Uterus (tissue), 4 donors: ENCODE data around the gene LILRA5. TPM values are rescaled to one million over a fixed set of nuclear protein-coding genes. Genes with fewer than 3 reads are reported as not detected.
"Not testable (repeated sequence)": the region's sequence is repeated elsewhere in the genome, so short reads cannot be mapped to it uniquely, and the experiment has no call there.

Experiments used
- DNase-seq, 2 donors: peaks; one replicate each; pipeline ENCODE4 v3.0.0-alpha.2; 2019 to 2020
- H3K27ac ChIP-seq, 2 donors: fragments of 200-600 bp; sonication (generic); 1 replicate in 1 of 2; 2 replicates in 1 of 2; pipeline ENCODE4 v1.5.1; 2016 to 2018
- H3K27me3 ChIP-seq, 2 donors: fragments of 200-600 bp; sonication (generic); one replicate each; pipeline ENCODE4 v1.5.1; 2018 to 2019; ENCODE audit warnings: control low read depth in 1 of 2
- H3K36me3 ChIP-seq, 2 donors: fragments of 200-600 bp; sonication (generic); one replicate each; pipeline ENCODE4 v1.5.1; 2019; ENCODE audit warnings: control low read depth in 1 of 2
- H3K4me1 ChIP-seq, 2 donors: fragments of 200-600 bp; sonication (generic); one replicate each; pipeline ENCODE4 v1.5.1; 2018 to 2019; ENCODE audit warnings: control low read depth in 1 of 2
- H3K4me3 ChIP-seq, 2 donors: fragments of 200-600 bp; sonication (generic); 1 replicate in 1 of 2; 2 replicates in 1 of 2; pipeline ENCODE4 v1.5.1; 2018 to 2019; ENCODE audit warnings: mild to moderate bottlenecking in 1 of 2
- H3K9me3 ChIP-seq, 2 donors: fragments of 200-600 bp; sonication (generic); one replicate each; pipeline ENCODE4 v1.5.1; 2019; ENCODE audit warnings: control low read depth in 1 of 2
- CTCF ChIP-seq, 4 experiments: fragments of 200-600 bp in 2 of 4; fragments of 450-650 bp in 2 of 4; sonication (generic) in 2 of 4; IDR thresholded peaks; one replicate each; pipeline ENCODE4 v1.5.1; 2016 to 2019; ENCODE audit warnings: antibody characterized with exemption in 4 of 4, mild to moderate bottlenecking in 2 of 4, moderate library complexity in 1 of 4
- POLR2A ChIP-seq, 2 donors: fragments of 450-650 bp; IDR thresholded peaks; one replicate each; pipeline ENCODE4 v1.6.1; 2016; ENCODE audit warnings: antibody characterized with exemption in 2 of 2, mild to moderate bottlenecking in 1 of 2, moderate library complexity in 1 of 2
- intact Hi-C: fragments of 100-400 bp; cut with DNase I; formaldehyde crosslinking; loops from one replicate; pipeline ENCODE4 v1.15.1; 2023; ENCODE audit warnings: low total_unique reads
- total RNA-seq, 4 donors: library from RNA; depleted of rRNA in 3 of 4; stranded (reverse); fragments of >200 nt in 3 of 4; gene quantifications; one replicate each; pipeline versions ENCODE4 v1.1.0 to v1.2.4, GENCODE V29; 2014 to 2023
- donor health status: DM: yes; HTN: yes; CAD: no.

LILRA5 gene
- total RNA-seq, 4 donors from 2014 or later = 0.35 to 9.7 (median 2.8) TPM; not detected in 1

GRCh38 chr19:54297759-54298305, 15.1 kb downstream of the LILRA5 start:
- no peaks in the 10 kb centered on the region for H3K9me3 ChIP-seq
- no peaks in the 10 kb centered on the region for H3K4me1 ChIP-seq
- intact Hi-C loops = no loop called here
- no peak for DNase-seq
- no peaks in the 10 kb centered on the region for H3K27me3 ChIP-seq
- TF ChIP-seq POLR2A (IDR thresholded peaks at IDR 0.05) (no peak), CTCF (IDR thresholded peaks at IDR 0.05) (no peak)
- H3K36me3 ChIP-seq = no peaks in the 10 kb centered on the region
- no peak overlapping the region for H3K4me3 ChIP-seq
- no peak overlapping the region for H3K27ac ChIP-seq

GRCh38 chr19:54294539-54294938, 18.4 kb downstream of the LILRA5 start:
- Histone ChIP-seq H3K9me3 (no peaks in the 10 kb centered on the region), H3K4me1 (no peaks in the 10 kb centered on the region), H3K36me3 (no peaks in the 10 kb centered on the region), H3K27ac (no peak overlapping the region), H3K4me3 (no peak overlapping the region), H3K27me3 (no peaks in the 10 kb centered on the region)
- intact Hi-C loops = no loop called here
- DNase-seq = no peak
- TF ChIP-seq POLR2A (IDR thresholded peaks at IDR 0.05) (no peak), CTCF (IDR thresholded peaks at IDR 0.05) (no peak)

GRCh38 chr19:54289160-54289559, 23.8 kb downstream of the LILRA5 start:
- H3K27me3 ChIP-seq, H3K9me3 ChIP-seq: not testable (repeated sequence)

GRCh38 chr19:54287456-54287855, 25.5 kb downstream of the LILRA5 start:
- no peak for DNase-seq
- Histone ChIP-seq H3K27ac (no peak overlapping the region), H3K27me3 (no peaks in the 10 kb centered on the region), H3K36me3 (no peaks in the 10 kb centered on the region), H3K4me3 (no peak overlapping the region), H3K9me3 (no peaks in the 10 kb centered on the region), H3K4me1 (no peaks in the 10 kb centered on the region)
- TF ChIP-seq POLR2A (IDR thresholded peaks at IDR 0.05) (no peak), CTCF (IDR thresholded peaks at IDR 0.05) (no peak)
- intact Hi-C loops = no loop called here

More at GRCh38 chr19:54289160-54289559, 23.8 kb downstream of the LILRA5 start:
- DNase-seq, H3K4me1 ChIP-seq, H3K27ac ChIP-seq, H3K36me3 ChIP-seq, H3K4me3 ChIP-seq, intact Hi-C loops: not testable (repeated sequence)

GRCh38 chr19:54286283-54286682, 26.7 kb downstream of the LILRA5 start:
- H3K9me3 ChIP-seq, H3K27ac ChIP-seq, DNase-seq, H3K36me3 ChIP-seq, H3K27me3 ChIP-seq, H3K4me3 ChIP-seq, H3K4me1 ChIP-seq, intact Hi-C loops: not testable (repeated sequence)

GRCh38 chr19:54285427-54286056, 27.4 kb downstream of the LILRA5 start:
- DNase-seq, H3K9me3 ChIP-seq, H3K4me1 ChIP-seq, intact Hi-C loops, H3K4me3 ChIP-seq, H3K27me3 ChIP-seq, H3K27ac ChIP-seq, H3K36me3 ChIP-seq: not testable (repeated sequence)
